ENCODE measurements around the gene KPNB1.

KPNB1 gene

DNA sequence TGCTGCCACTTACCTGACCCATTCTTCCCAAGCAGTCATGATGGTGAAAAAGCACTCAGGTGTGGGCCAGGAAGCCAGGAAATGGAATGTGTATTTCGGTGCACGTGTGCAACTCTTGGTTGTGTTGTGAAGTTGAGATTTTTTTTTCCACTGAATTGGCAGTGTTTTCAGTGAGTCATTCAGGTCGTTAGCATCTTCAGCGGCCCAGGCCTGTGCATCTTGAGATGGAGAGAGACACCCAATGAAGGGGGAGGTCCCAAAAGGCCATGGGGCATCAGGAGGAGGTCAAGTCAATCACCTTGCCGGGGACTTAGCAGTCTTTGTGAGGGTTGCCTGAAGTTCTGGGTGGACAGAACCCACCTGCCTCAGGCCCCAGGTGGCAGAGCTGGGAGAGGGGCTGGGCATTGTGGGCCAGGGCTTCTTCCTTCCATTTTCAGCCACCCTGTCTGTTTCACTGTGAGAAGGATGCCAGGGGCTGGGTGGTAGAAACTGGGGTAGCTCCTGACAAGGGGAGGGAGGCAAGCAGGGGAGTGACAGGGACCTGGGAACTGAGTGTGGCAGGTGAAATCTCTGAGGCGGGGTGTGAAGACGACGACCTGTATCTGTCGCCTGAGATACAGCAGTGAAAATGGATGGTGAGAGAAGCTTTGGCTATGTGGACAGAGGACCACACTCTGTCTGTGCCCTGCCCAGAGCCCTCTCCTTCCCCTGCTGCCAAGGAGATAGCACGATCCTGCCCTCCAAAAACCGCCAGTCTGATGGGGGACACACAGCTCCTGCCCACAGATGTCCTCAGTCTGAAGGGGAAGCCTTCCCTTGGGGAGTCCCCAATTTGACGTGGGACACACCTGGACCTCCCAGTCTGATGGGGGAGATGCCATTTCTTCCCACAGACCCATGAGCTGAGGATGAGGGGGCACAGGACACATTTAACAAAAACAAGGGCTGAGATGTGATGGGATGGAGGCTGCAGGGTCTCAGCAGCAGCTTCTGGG lies 56.1 kb downstream of the KPNB1 start:
- ATAC-seq: no peak
- H3K4me3 Mint-ChIP-seq: peak overlapping the region; percentile 5

DNA sequence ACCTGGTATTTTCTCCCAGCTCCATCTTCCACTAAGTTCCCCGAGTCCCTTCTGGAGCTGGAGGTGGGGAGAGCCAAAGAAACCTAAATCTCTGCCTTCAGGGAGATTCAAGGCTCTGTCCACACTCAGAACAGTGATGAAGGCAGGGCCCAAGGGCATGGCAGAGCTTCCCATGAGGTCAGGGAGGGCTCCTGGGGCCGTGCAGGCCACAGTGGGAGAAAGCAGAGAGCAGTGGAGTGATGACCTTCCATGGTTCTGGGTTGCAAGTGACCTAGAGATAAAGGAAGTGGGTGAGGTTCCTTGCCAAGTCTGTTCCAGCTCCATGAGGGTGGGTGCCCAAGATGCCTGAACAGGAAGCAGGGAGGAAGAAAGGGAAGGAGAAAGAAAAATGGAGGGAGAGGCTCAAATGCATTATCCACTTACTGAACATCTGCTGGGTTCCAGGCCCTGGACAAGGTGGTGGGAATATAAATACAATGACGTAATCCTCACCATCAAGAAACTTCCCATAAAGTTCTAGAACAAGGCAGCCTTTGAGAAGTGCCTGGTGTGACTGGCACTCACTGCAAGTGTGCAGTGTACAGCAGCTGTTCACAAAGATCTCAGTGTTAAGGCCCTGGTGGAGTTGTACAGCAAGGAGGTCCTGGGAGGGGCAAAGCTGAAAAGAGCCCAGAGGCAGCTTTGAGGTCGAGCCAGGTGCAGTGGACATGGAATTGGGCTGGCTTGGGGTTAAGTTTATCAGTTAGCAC lies 57.5 kb downstream of the KPNB1 start:
- Mint-ChIP-seq H3K4me1 (peaks cover 65% of the 10 kb centered on the region), H3K27me3 (no peaks in the 10 kb centered on the region), H3K36me3 (peaks cover 8% of the 10 kb centered on the region), H3K9me3 (no peaks in the 10 kb centered on the region), H3K4me3 (no peak overlapping the region), H3K27ac (peak overlapping the region; percentile 6)
- ATAC-seq: no peak

More for the DNA sequence above, 56.1 kb downstream of the KPNB1 start:
- no peaks in the 10 kb centered on the region for H3K9me3 Mint-ChIP-seq
- H3K36me3 Mint-ChIP-seq: peaks cover 7% of the 10 kb centered on the region
- peak overlapping the region; percentile 38 for H3K27ac Mint-ChIP-seq
- H3K27me3 Mint-ChIP-seq: no peaks in the 10 kb centered on the region
- peaks cover 70% of the 10 kb centered on the region for H3K4me1 Mint-ChIP-seq

DNA sequence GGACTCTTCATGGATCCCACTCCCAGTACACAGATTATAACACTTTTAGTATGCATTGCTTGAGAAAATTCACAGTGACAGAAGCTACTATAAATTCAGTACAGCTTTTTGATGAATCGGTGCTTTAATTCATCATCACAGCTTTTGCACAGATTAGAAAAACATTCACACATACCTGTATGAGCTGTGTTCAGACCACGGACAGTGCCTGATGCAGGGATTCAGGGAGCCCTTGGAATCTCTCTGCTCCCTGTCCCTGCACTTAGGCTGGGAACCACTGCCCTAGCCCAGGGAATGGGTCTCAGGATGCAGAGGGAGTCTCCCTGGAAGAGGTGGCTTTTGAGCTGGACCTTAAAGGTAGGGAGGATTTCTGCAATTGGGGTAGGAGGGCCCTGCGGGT lies 58.2 kb downstream of the KPNB1 start:
- no peak overlapping the region for H3K4me3 Mint-ChIP-seq
- no peak for ATAC-seq
- peaks cover 8% of the 10 kb centered on the region for H3K36me3 Mint-ChIP-seq
- H3K9me3 Mint-ChIP-seq: no peaks in the 10 kb centered on the region
- peaks cover 64% of the 10 kb centered on the region for H3K4me1 Mint-ChIP-seq
- no peak overlapping the region for H3K27ac Mint-ChIP-seq
- no peaks in the 10 kb centered on the region for H3K27me3 Mint-ChIP-seq

DNA sequence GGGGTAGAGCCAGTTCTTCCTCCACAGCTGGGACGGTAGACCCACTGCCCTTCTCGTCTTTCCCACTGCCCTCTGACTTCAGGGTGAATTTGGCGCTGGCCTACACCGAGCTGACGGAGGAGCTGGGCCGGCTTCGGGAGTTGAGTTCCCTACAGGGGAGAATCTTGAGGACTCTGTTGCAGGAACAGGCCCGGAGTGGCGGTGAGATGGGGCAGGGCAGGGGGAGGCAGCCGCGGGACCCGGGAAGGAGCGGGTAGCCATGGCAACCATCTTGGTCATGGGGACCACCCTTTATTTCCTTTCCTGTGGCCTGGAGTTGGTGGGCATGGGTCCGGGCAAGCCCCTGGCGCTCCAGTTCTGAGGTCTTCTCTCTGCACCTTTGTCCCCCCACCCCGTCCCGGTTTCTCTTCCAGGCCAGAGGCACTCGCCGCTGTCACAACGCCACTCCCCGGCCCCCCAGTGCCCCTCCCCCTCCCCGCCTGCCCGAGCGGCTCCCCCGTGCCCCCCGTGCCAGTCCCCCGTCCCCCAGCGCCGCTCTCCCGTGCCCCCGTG lies 58.7 kb downstream of the KPNB1 start:
- H3K9me3 Mint-ChIP-seq: no peaks in the 10 kb centered on the region
- peaks cover 64% of the 10 kb centered on the region for H3K4me1 Mint-ChIP-seq
- H3K27me3 Mint-ChIP-seq: no peaks in the 10 kb centered on the region
- no peak overlapping the region for H3K4me3 Mint-ChIP-seq
- no peak for ATAC-seq
- no peak overlapping the region for H3K27ac Mint-ChIP-seq
- H3K36me3 Mint-ChIP-seq: peaks cover 8% of the 10 kb centered on the region

DNA sequence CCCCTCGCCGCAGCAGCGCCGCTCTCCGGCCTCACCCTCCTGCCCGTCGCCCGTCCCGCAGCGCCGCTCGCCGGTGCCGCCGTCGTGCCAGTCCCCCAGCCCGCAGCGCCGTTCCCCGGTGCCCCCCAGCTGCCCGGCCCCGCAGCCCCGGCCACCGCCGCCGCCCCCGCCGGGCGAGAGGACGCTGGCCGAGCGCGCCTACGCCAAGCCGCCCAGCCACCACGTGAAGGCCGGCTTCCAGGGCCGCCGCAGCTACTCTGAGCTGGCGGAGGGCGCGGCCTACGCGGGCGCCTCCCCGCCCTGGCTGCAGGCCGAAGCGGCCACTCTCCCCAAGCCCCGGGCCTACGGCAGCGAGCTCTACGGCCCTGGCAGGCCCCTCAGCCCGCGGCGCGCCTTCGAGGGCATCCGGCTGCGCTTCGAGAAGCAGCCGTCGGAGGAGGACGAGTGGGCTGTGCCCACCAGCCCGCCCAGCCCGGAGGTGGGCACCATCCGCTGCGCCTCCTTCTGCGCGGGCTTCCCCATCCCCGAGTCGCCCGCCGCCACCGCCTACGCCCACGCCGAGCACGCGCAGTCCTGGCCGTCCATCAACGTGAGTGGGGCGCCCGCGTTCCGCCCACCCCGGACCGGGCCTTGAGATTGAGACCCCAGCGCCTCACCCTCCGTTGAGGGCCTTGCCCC lies 59.3 kb downstream of the KPNB1 start:
- Mint-ChIP-seq H3K36me3 (peaks cover 8% of the 10 kb centered on the region), H3K9me3 (no peaks in the 10 kb centered on the region), H3K4me1 (peaks cover 64% of the 10 kb centered on the region), H3K4me3 (no peak overlapping the region), H3K27ac (no peak overlapping the region), H3K27me3 (no peaks in the 10 kb centered on the region)
- ATAC-seq: peak; percentile 60

DNA sequence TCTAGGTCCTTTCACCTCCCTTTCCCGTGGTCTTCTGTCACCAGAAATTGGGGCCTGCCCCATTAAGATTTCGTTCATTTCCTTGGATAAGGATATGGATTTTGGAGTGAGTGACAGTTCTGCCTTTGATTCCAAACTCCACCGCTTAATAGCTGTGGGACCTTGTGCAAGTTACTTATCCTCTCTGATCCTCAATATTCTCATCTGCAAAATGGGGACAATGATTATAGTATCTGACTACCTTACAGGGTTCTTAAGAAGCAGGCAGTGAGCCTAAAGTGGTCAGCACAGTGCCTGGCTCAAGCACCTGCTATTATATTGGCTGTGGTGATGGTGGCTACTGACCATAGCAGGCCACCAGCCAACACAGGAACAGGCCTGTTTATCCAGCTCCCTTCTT lies 59.9 kb downstream of the KPNB1 start:
- H3K36me3 Mint-ChIP-seq: peaks cover 8% of the 10 kb centered on the region
- H3K4me1 Mint-ChIP-seq: peaks cover 64% of the 10 kb centered on the region
- ATAC-seq: no peak
- H3K9me3 Mint-ChIP-seq: no peaks in the 10 kb centered on the region
- H3K27ac Mint-ChIP-seq: no peak overlapping the region
- H3K27me3 Mint-ChIP-seq: no peaks in the 10 kb centered on the region
- no peak overlapping the region for H3K4me3 Mint-ChIP-seq

DNA sequence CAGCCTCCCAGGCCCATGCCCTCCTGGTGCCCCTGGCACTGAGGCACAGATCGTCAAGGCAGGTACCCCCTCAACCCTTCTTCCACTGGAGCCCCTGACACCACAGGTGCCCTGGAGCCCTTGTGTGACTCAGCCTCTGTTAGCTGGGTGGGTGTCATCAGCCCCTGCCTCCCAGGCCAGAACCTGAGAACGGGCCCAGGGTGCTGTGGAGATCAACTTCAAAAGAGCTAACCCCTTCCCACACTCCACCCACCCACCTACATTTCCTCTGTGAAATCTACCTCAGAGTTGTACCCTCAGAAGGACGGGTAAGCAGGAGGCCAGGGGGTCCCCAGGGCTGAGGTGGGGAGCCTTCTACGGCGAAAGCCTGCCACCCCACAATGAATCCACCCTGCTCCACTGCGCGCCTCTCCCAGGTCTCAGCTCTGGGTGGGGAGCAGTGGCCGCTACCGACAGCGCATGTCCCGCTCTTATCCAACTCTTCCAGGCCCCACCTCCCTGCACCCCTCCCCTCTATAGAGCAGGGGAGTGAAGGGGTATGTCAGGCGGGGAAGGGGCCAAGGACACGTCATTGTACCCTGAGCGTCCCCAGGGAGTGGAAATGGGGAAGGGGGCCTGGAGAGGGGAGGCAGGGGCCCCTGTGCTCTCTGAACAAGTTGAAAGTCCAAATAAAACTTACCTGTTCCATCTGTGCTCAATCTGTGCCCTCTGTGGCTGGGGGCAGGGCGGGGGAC lies 61.8 kb downstream of the KPNB1 start:
- H3K27me3 Mint-ChIP-seq: no peaks in the 10 kb centered on the region

DNA sequence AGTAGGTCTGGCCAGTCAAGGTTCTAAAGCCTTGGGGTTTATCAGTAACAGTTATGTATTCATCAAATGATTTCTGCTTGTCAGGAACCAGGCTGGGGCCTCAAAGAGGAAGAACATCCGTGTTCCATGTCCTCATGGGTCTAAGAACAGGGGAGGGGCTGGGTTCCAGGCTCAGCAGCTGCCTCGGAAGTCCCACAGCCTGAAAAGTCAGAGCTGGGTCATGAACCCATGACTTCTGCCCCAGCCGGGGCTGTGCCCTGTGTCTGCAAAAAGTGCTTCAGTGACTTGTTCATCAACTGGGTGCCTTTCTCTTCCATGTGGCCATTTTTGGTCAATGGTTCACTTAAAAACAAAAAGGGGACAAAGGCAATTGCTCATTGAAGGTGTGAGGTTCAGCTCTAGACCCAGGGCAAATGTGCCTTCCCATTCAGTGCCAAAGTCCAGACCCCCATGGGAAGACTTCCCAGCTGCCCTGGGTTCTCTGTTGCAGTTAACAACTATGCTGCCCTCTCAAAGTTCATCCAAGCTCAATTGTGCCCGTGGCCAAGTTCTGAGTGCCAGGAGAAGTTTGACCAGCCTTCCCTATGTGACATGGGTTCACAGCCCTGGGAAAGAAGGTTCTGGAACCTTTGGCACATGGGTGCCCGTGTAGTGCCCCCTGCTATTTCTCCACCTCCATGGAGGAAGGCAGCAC lies 62.8 kb downstream of the KPNB1 start:
- peaks cover 8% of the 10 kb centered on the region for H3K36me3 Mint-ChIP-seq
- H3K4me1 Mint-ChIP-seq: peaks cover 64% of the 10 kb centered on the region
- no peak for ATAC-seq
- H3K27ac Mint-ChIP-seq: peak overlapping the region; percentile 29
- H3K4me3 Mint-ChIP-seq: no peak overlapping the region
- no peaks in the 10 kb centered on the region for H3K9me3 Mint-ChIP-seq
- no peaks in the 10 kb centered on the region for H3K27me3 Mint-ChIP-seq

More for the DNA sequence above, 61.8 kb downstream of the KPNB1 start:
- no peaks in the 10 kb centered on the region for H3K9me3 Mint-ChIP-seq
- peaks cover 8% of the 10 kb centered on the region for H3K36me3 Mint-ChIP-seq
- H3K27ac Mint-ChIP-seq: peak overlapping the region; percentile 48
- ATAC-seq: no peak
- peaks cover 64% of the 10 kb centered on the region for H3K4me1 Mint-ChIP-seq
- H3K4me3 Mint-ChIP-seq: no peak overlapping the region

DNA sequence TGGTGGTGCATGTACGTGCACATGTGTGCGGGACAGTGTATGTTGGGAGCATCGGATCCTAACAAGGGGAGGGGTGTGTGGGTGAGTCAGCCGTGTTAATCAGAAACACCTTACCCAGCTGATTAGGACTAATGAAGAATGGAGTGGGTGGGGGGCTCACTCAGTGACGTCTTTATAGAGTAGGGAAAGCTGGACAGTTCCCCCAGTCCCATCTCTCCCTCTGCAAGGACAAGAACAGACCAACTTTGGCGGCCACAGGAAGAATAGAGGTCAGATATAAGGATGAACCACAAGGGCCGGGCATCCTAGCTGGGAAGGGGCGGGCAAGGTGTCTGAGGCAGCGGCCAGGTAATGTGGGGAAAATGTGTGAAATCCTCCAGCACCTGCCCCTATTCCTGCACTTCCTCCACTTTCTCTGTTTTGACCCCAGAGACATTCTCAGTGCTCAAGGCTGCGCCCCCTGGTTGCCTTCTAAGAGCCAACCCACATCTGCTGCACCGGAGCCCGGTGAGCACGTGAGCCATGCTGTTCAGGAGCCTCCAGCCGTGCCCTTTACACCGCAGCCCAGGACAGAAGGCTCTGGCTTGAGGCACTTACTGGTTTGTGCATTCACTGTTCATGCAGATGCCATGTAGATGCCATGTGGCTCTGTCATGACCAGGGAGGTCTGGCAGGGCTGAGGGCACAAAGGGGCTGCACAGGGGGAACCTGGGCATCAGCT lies 64.4 kb downstream of the KPNB1 start:
- H3K4me3 Mint-ChIP-seq: peak overlapping the region; percentile 25
- peaks cover 8% of the 10 kb centered on the region for H3K36me3 Mint-ChIP-seq
- no peaks in the 10 kb centered on the region for H3K27me3 Mint-ChIP-seq
- H3K27ac Mint-ChIP-seq: peak overlapping the region; percentile 29
- no peaks in the 10 kb centered on the region for H3K9me3 Mint-ChIP-seq
- ATAC-seq: no peak
- peaks cover 80% of the 10 kb centered on the region for H3K4me1 Mint-ChIP-seq

DNA sequence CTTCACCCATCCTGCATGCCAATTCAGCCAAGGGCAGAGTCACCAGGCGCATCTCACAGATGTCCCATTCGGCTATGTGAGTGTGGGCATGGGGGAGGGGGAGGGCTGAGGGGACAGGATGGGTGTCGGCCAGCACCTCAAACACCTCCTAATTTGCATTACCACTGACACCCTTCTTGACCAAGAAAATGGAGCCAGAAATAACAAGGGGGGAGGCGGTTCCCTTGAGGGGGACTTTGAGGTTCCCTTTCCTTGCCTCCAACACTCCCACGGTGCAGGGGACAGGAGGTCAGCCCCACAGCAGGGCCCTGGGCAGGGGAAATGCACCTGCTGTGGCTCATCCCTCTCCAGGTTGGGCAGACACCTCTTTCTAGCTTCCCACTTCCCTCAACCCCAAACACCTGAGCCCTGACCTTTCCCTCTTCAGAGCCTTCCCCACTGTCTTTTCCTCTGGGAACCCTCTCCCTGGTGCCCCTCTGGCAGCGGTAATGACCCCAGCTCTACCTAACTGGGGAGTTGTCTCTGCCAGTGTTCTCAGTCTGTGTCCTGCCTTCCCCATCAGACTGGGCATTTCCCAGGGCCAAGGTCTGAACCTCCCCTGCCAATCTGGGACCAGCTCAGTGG lies 65.2 kb downstream of the KPNB1 start:
- Mint-ChIP-seq H3K9me3 (no peaks in the 10 kb centered on the region), H3K27me3 (no peaks in the 10 kb centered on the region), H3K36me3 (peaks cover 8% of the 10 kb centered on the region), H3K4me3 (no peak overlapping the region), H3K27ac (peak overlapping the region; percentile 63), H3K4me1 (peaks cover 87% of the 10 kb centered on the region)
- peak; percentile 45 for ATAC-seq

DNA sequence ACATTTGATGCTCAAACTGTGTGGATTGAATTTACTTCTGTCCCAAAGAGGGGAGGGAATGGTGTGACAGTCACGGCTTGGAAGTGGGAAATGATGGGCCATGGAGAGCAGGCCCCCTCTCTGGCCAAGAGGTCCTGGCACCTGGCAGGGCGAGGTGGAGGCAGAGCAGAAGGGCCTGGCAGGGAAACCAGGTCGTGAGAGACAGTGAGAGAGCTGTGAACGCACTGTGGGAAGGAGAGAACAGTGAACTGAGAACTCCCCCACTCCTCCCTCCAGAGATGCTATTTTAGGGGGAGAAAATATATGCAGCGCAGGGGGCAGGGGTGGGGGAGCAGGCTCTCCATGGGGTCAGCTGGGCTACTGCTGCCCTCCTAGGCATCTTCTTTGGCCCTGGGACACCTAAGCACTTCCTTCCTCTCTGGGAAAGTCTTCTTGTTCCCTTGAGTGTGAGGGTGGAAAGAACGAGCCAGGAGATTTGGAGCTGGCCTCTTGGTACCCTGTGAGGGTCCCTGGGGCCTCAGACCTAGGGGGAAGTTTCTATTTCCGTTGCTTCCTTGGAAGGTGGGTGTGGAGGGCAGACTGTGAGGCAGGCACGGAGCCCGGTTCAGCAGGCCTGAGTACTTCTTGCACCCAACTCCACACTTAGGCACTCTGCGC lies 66.1 kb downstream of the KPNB1 start:
- H3K9me3 Mint-ChIP-seq: no peaks in the 10 kb centered on the region
- no peaks in the 10 kb centered on the region for H3K27me3 Mint-ChIP-seq
- H3K4me3 Mint-ChIP-seq: peak overlapping the region; percentile 19
- no peak for ATAC-seq
- peaks cover 92% of the 10 kb centered on the region for H3K4me1 Mint-ChIP-seq
- peaks cover 1% of the 10 kb centered on the region for H3K36me3 Mint-ChIP-seq
- H3K27ac Mint-ChIP-seq: peak overlapping the region; percentile 63

DNA sequence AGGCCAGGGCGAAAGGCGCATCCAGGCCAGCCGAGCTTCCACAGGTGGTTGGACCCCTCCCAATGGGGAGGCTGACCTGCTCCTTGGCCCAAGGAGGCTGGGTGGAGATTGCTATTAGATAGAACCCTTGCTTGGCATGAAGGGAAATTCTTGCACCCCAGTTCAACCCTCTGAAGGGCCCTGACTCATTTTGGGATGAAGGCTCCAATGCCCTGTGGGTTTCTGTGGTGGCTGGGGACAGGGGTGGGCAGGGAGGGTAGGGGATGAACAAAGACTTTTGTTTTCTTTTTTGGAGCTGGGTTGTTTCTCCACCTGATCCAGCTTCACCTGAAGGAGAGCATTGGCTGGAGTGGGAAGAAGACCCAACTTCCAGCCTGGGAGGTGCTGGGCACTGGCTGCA lies 66.7 kb downstream of the KPNB1 start:
- H3K36me3 Mint-ChIP-seq: no peaks in the 10 kb centered on the region
- ATAC-seq: peak; percentile 34
- no peaks in the 10 kb centered on the region for H3K9me3 Mint-ChIP-seq
- peak overlapping the region; percentile 68 for H3K27ac Mint-ChIP-seq
- H3K4me3 Mint-ChIP-seq: peak overlapping the region; percentile 15
- H3K27me3 Mint-ChIP-seq: no peaks in the 10 kb centered on the region
- peaks cover 98% of the 10 kb centered on the region for H3K4me1 Mint-ChIP-seq

DNA sequence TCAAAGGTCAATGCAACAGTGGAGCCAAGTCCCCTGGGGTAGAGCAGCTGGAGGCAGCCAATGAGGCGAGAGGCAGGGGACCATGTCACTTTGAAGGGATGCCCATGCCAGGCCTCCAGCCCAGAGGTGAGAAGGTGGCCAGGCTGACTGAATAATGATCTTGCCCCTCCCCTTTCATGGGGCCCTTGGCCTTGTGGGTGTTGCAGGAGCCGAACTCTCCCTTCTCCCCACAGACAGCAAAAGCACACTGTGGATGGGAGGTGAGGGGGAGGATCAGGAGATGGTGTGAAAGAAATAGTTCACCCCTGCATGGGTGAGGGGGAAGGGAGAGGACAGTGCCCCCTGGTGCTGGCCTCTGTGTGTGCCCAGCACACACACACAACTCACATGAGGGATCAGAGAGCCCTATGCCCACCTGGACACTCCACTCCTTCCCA lies 67.6 kb downstream of the KPNB1 start:
- Mint-ChIP-seq H3K27me3 (no peaks in the 10 kb centered on the region), H3K27ac (peak overlapping the region; percentile 68), H3K4me3 (no peak overlapping the region), H3K4me1 (peaks cover 96% of the 10 kb centered on the region), H3K9me3 (no peaks in the 10 kb centered on the region), H3K36me3 (no peaks in the 10 kb centered on the region)
- ATAC-seq: peak; percentile 66

Measured in stimulated activated memory B cell treated with anti-CD40 and anti-IgM and Interleukin-4, amounts not matched to agents 10 μg/mL and 1 μg/mL and 100 μg/mL, for 72 hours (primary cell).